ENCODE measurements around the gene TNKS1BP1.
"Not testable (repeated sequence)": the region's sequence is repeated elsewhere in the genome, so short reads cannot be mapped to it uniquely, and the experiment has no call there.

The TNKS1BP1 gene

GRCh38 chr11:57353446-57353845 is 28.7 kb upstream of the TNKS1BP1 start:
- DNase-seq (ENCODE audit: low read depth) = no peak

DNA sequence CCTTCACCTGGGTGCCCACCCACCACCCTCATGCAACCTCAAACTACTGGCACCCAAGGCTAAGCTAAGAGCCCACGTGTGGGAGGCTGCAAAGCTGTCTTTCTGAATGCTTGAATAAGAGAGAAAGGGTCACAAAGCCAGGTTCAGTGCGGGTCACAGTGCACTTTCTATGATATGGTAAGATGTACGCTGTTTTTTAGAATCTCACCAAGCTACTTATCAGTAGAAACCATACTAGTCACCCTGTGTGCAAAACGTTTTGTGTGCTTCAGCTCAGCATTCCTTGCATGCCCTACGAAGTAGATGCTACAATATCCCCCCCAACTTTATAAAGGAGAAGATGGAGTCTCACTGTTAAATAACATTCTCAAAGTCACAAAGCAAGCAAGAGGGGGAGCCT is 28.3 kb upstream of the TNKS1BP1 start:
- DNase-seq (ENCODE audit: low read depth) = no peak

DNA sequence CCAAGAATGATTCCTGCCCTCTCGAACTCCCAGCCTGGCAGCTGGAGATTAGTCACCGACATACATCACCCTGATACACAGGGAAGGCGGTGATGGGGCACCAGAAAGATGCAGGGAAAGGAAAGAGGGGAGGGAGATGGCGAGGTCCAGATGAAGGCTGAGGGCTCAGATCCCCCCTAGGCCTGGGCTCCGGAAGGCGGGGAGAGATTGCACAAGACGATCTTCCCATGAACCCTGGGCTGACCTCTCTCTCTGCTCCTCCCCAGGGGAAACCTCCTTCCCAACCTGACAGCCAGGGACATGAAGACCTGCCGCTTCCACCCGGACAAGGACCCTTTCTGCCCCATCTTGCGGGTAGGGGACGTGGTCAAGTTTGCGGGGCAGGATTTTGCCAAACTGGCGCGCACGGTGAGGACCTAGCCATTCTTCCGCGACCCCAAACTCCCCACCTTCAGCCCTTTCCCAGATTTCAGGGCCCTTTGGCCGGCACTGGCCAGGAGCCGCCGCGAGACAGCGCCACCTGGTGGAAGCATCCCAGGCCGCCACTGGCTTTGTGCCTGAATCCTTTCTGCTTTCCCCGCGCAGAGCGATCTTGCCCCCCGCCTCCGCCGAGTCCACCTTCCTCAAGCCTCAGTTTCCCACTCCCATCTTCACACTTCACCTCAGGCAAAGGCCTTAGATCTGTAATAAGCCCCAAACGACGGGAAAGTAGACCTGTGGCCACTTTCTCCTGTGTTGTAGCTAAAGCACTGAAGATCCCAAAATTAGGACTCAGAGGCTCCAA is 24.9 kb upstream of the TNKS1BP1 start:
- DNase-seq (ENCODE audit: low read depth) = no peak

DNA sequence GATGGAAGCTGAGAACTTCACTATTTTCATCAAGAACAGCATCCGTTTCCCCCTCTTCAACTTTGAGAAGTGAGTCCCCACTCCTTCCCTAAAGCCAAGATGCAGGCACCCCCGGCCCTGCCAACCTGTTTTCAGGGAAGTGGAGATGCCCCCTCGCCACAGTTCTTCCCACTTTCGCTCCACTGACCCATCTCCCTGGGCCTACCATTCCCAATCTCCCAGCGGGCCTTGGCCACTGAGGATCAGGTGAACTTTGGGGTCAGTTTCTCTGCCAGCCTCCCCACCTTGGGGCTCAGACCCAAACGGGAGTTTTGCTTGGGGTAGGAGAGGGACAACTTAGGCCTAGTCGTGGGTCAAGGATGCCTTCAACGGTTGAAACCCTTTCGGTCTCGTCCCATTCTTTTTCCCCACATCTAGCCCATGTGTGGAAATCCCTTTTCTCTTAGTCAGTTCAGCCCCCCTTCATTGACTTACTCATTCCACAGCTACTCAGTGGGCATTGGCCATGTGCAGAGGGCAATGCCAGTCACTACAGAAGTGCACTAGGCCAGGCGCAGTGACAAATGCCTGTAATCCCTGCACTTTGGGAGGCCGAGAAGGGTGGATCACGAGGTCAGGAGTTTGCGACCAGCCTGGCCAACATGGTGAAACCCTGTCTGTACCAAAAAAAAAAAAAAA is 24.0 kb upstream of the TNKS1BP1 start:
- no peak for DNase-seq (ENCODE audit: low read depth)

DNA sequence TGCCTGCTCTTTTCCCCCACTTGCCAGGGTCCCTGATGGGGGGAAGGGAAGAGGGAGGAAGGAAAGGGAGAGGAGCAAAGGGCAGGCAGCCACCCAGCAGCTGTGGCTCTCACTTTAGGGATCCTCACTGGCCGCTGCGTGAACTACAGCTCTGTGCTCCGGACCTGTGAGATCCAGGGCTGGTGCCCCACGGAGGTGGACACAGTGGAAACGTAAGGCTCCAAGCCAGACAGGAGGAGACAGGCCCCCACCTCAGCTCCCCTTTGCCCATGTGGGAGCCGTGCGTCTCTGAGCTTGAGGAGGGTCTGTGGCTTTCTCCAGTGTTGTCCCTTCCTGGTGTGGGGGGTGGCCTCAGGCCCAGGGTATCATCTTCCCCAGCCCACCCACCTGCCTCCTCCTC is 23.3 kb upstream of the TNKS1BP1 start:
- DNase-seq (ENCODE audit: low read depth) = no peak

DNA sequence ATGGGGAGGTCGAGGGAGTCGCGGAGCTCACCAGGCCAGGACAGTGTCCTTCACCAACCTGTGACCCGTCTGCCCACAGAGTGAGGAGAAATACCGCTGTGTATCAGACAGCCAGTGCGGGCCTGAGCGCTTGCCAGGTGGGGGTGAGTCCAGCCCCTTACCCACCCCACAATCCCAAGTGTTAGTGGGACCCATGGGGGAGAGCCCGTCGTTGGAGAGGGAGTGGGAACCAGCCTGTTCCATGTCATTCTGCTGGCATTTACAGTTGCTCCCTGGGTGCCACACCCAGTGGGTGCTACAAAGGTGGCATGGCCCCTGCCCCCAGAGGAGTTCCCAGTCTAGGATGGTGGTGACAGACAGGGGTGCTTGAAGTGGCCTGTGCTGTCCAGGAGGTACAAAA is 22.6 kb upstream of the TNKS1BP1 start:
- no peak for DNase-seq (ENCODE audit: low read depth)

DNA sequence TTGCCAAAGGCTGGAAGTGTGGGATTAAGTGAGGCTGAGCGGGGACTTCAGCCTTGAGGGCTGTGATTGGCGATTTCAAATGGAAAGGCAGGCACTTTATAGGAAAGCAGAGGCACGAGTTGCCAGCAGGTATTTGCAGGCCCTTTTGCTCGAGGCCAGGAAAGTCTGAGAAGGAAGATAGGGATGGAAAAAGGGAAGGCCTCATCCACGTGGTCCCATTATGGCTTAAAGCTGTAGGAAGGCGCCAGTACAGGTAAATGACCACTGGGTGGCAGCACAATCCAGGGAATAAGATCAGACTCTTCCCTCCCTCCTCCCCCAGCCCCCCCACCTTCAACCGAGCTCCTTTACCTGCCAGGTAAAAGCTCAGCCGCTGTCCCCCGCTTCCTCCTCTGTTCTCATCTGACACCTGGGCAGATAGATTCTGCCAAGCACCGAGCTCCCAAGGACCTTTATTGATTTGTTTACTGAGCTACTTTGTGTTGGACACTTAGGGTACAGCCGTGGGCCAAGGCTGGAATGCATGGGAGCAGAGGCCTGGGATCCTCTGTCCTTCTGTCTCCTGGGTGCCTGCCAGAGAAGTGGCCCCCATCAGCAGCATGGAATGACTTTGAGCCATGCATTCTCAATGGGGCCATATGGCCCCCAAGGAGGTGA is 20.9 kb upstream of the TNKS1BP1 start:
- no peak for DNase-seq (ENCODE audit: low read depth)

DNA sequence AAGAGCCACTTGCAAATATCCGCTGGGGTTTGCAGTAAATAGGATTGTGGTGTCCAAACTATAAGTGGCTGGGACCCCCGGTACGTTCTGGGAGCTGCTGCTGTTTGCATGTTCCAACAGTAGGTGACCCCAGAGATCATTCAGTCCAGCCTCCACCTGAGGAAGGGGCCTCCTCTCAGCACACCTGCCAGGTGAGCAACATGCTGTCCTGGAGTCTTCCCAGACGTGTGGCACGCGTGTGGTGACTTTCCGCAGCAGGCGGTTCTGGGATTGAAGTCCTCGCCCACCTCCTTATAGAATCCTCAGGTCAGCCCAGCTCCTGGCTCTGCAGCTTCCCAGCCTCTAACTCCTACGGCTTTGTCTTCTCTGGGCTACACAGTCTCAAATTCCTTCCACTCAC is 20.1 kb upstream of the TNKS1BP1 start:
- DNase-seq (ENCODE audit: low read depth) = no peak

DNA sequence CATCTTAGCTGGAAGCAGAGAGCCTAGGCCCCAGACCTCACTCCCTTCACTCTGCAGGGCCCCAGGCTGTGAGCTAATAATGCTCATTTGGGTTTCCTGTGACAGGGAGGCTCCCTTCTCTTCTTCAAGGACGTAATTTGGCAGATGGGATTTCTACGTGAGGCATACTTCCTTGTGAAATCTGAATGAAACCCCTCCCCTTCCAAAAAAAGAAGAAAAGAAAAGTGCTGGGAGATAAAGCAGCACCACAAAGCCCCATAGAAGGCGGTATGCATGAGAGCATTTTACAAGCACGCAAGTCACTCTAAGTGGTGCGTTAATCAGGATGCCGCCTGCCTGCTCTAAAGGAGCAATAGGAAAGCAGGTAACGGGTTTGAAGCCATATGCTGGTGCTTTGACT is 19.1 kb upstream of the TNKS1BP1 start:
- DNase-seq (ENCODE audit: low read depth) = no peak

- no peak for DNase-seq (ENCODE audit: low read depth)
Measured at GRCh38 chr11:57342702-57343101, 17.9 kb upstream of the TNKS1BP1 start.

DNA sequence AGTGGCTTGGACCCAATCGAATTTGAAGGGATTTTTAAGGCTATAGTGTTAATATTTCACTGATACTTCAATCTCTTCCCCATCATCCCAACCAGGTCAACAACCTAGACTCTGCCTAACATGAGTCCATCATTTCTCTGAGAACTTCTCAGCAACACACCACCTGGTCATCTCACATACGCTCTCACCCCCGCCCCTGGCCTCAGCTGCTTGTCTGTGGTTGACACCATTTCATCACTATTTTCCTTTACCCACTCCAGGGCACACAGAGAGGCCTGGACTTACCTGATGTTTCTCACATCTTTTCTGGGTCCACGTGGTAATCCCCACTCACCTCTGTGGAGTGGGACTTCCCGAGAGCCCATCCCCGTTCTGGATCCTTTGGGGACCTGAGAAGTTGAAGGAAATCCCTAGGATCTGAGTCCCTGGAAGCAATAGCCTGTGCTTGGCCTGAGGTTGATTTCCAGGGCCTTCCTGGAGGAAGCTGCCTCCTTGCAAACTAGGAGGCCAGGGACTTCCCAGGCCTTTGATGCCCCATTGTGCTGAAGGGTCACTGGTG is 16.6 kb upstream of the TNKS1BP1 start:
- DNase-seq (ENCODE audit: low read depth) = no peak

GRCh38 chr11:57340039-57340615 is 15.4 kb upstream of the TNKS1BP1 start:
- DNase-seq (ENCODE audit: low read depth) = no peak

DNA sequence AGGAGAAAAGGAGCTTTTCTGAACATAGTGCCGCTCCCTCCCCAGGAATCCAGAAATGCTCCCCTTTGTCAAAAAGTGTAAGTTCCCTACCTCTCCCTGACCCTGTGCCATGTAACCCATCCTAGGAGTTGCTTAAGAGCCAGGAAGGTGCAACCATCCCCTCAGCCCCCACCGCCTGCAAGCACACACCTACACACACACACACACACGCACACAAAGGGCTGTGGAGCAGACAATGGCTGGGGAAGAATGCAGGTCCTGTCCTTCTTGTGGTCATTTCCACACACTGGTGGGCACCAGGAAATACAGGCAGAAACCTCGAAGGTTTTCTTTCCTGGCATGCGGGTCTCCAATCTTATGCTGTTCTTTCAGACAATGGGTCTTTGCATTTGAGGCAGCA is 14.6 kb upstream of the TNKS1BP1 start:
- DNase-seq (ENCODE audit: low read depth) = no peak

- no peak for DNase-seq (ENCODE audit: low read depth)
Measured at GRCh38 chr11:57338142-57338541, 13.4 kb upstream of the TNKS1BP1 start, which contains the start of gene P2RX3. Gene P2RX3, plus strand, starts transcription at chr11:57338352. Its CDS starts 199 bp downstream, at chr11:57338551.

GRCh38 chr11:57336856-57337255 is 12.1 kb upstream of the TNKS1BP1 start:
- DNase-seq (ENCODE audit: low read depth) = not testable (repeated sequence)

DNA sequence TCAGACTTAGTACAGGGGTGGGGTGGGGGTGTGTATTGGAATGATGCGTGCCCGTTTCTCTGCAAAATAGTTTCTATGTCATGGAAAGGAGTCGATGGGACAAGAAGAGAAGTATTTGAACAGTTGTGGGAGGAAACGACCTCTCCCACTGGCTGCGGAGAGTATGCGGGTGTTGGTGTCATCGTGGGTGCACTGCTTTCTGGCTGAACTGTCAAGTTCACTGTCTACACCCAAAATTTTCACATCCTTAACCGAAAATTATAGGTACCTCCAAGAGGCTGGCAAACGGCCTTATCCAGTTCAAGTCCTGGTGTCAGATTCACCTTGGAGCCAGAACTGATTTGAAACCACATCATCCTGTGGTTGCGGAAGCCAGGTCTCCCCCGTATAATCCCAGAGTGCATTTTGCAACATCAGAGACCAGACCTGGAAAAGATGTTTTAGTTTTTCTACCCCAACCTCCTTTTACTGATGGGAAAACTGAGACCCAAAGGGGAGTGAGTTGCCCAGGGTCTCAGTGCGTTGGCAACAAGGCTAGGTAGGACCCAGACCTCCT is 11.4 kb upstream of the TNKS1BP1 start:
- no peak for DNase-seq (ENCODE audit: low read depth)

DNA sequence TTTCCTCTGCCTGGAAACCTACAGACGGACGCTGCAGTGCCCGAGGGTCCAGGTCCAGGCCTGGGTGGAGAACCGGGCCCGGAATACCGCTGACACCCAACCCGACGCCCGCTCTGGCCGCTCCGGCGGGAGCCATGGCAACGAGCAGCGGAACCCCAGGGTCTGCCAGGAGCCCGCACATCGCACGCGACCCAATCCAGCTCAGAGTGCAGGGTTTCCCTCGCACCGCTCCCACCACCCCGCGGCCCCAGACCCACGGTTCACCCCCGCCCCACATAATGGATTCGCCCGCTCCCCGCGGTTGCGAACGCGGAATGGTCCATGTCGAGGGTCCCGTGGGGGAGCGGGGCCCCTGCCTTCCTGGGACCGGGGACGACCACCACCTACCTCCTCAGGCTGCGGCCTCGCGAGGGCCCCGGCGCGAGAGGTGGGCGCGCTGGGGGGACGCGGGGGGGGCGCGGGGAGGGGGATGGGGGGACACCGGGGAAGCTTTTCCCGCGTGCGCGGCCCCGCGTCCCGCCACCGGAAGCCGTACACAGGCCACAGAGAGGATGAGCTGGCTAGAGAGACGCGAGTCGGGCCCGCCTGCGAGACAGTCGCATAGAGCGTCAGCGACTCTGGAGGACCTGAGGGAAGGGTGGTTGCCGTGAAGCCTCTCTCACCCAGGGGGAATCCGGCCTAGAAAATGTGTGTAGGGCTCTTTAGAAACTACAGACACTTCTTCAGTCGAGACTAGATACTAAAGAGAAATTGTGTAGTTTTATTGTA is 10.8 kb upstream of the TNKS1BP1 start, which contains the start of gene SSRP1:
Gene SSRP1, minus strand, starts transcription at position 550 of the 768 bp plus-strand sequence. CDS start 771 bp downstream, outside the sequence.
- DNase-seq (ENCODE audit: low read depth) = peak; percentile 73

GRCh38 chr11:57335023-57335342 is 10.2 kb upstream of the TNKS1BP1 start:
- DNase-seq (ENCODE audit: low read depth) = no peak

DNA sequence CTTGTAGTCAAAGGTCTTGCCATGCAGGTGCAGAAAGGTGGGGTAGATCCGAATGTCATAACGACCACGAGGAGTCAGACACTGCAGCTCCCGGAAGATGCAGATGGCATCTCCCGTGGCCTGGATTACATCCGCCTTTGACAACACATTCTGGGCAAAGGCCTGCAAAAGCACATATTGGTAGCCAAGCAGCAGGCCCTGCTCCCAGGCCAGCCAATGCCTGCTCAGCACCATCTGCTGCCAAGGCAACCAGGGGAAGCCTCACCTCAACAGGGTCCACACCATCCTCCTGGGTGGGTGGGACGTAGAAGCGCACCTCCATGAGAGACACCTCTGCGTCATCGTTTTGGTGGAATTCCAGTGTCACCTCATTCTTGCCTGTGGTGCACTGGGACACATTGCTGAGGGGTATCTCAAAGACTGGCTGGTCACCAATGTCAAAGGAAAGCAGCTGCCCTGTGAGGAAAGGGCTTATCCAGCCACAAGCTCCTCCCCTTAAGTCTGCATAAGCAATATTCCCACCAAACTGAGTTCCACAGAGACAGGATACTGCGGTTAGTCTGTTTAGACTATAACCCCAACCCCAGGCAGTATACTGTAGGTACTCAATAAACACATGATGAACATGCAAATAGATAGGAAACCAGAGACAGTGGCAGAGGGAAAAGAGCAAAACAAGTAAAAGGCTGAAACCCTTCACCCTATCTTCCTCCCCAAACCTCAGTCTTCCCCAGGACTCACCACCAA is 8.1 kb upstream of the TNKS1BP1 start:
- DNase-seq (ENCODE audit: low read depth) = no peak

- DNase-seq (ENCODE audit: low read depth) = no peak
Measured at GRCh38 chr11:57331720-57332119, 7.0 kb upstream of the TNKS1BP1 start.

- DNase-seq (ENCODE audit: low read depth) = no peak
Measured at GRCh38 chr11:57330029-57330428, 5.3 kb upstream of the TNKS1BP1 start.

Data from stromal cell of bone marrow (primary cell).